Kidney epithelial cell (primary cell): ENCODE data around the gene TTC13. TPM values are rescaled to one million over a fixed set of nuclear protein-coding genes. Genes with fewer than 3 reads are reported as not detected.

Experiments
- DNase-seq: peaks from one replicate; pipeline ENCODE4 v3.0.0-alpha.2; 2010; ENCODE audit warnings: low read depth
- H3K27me3 ChIP-seq: 2 replicates; pipeline ENCODE4 v1.6.0; 2011; ENCODE audit warnings: low read length; ENCODE audit not compliant: control insufficient read depth, insufficient read depth
- H3K36me3 ChIP-seq: 2 replicates; pipeline ENCODE4 v1.5.1; 2011; ENCODE audit warnings: low read length; ENCODE audit not compliant: control insufficient read depth, insufficient read depth
- H3K4me3 ChIP-seq: 2 replicates; pipeline ENCODE4 v1.5.1; 2011; ENCODE audit warnings: low read depth, mild to moderate bottlenecking, control low read depth, low read length
- total RNA-seq: library from RNA; depleted of rRNA; stranded (reverse); fragments of >200 nt; gene quantifications from 2 replicates; pipeline ENCODE4 v1.2.3, GENCODE V29; 2015
- TF ChIP-seq, protein P1 (sequence below): IDR thresholded peaks from 2 replicates; pipeline ENCODE4 v1.5.1; 2011; ENCODE audit warnings: mild to moderate bottlenecking, moderate library complexity, low read length, control low read depth, inconsistent platforms; ENCODE audit not compliant: insufficient read depth, poor library complexity, severe bottlenecking

Gene TTC13
- total RNA-seq, 1 donor from 2014 or later, result 8.3 TPM

DNA sequence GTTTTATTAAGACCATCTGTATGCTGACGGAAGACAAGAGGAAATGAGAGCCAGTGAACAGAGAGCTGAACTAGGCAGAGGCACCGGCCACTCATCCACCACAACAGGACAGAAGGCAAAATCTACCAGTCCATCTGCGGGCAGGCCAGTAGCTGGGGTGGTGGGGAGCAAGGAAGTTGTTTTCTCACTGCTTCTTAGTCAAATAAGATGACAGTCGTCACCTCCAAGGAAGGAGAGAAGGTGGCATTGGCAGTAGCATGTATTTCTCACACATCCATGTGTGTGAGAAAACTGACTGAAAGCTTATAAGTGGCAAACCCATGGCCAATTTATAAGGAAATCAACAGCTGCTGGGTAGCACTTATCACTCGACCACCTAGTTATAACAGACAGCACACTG lies 8.2 kb downstream of the TTC13 start:
- TF ChIP-seq, protein P1, sequence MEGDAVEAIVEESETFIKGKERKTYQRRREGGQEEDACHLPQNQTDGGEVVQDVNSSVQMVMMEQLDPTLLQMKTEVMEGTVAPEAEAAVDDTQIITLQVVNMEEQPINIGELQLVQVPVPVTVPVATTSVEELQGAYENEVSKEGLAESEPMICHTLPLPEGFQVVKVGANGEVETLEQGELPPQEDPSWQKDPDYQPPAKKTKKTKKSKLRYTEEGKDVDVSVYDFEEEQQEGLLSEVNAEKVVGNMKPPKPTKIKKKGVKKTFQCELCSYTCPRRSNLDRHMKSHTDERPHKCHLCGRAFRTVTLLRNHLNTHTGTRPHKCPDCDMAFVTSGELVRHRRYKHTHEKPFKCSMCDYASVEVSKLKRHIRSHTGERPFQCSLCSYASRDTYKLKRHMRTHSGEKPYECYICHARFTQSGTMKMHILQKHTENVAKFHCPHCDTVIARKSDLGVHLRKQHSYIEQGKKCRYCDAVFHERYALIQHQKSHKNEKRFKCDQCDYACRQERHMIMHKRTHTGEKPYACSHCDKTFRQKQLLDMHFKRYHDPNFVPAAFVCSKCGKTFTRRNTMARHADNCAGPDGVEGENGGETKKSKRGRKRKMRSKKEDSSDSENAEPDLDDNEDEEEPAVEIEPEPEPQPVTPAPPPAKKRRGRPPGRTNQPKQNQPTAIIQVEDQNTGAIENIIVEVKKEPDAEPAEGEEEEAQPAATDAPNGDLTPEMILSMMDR, result no peak
- Histone ChIP-seq H3K4me3 (no peak overlapping the region), H3K36me3 (no peaks in the 10 kb centered on the region), H3K27me3 (no peaks in the 10 kb centered on the region)
- DNase-seq, result no peak

DNA sequence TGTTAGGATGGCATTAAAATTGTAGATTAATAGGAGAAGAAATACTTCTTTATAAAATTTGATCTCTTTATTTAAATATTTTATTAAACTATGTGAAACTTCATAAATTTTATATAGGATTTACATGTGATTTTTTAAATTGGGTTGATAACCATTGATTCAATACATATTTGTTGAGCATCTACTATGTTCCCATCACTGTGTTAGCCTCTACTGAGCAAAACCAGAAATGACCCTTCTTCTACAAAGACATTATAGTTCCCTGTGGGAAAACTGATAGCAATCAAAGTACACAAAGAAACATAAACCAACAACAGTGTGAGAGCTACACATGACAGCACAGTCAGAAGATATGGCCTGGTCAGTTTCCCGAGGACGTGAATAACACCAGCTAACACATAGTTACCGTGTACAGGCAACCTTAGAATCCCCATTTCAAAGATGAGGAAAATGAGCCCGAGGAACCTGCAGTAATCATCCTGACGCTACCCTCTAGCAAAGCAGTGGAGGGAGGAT lies 12.2 kb downstream of the TTC13 start:
- Histone ChIP-seq H3K36me3 (no peaks in the 10 kb centered on the region), H3K4me3 (no peak overlapping the region), H3K27me3 (no peaks in the 10 kb centered on the region)
- TF ChIP-seq, protein P1, result no peak
- DNase-seq, result no peak

DNA sequence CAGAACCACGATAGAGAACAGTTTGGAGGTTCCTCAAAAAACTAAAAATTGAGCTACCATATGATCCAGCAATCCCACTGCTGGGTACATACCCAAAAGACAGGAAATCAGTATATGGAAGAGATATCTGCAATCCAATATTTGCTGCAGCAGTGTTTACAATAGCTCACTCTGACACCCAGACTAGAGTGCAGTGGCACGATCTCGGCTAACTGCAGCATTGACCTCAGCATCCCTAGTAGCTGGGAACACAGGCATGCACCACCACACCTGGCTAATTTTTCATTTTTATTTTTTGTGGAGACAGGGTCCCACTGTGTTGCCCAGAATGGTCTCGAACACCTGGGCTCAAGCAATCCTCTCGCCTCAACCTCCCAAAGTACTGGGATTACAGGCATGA lies 13.1 kb downstream of the TTC13 start:
- H3K36me3 ChIP-seq, result no peaks in the 10 kb centered on the region
- DNase-seq, result no peak
- no peaks in the 10 kb centered on the region for H3K27me3 ChIP-seq
- TF ChIP-seq, protein P1, result no peak
- no peak overlapping the region for H3K4me3 ChIP-seq

DNA sequence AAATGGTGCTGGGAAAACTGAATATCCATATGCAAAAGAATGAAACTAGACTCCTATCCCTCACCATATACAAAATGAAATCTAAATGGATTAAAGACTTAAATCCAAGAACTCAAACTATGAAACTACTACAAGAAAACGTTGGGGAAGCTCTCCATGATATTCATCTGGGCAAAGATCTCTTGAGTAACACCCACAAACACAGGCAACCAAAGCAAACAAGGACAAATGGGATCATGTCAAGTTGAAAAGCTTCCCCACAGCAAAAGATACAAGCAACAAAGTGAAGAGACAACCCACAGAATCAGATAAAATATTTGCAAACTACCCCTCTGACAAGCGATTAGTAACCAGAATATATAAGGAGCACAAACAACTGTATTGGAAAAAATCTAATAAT lies 13.8 kb downstream of the TTC13 start:
- no peaks in the 10 kb centered on the region for H3K36me3 ChIP-seq
- TF ChIP-seq, protein P1, result no peak
- DNase-seq, result no peak
- H3K27me3 ChIP-seq, result no peaks in the 10 kb centered on the region
- no peak overlapping the region for H3K4me3 ChIP-seq

DNA sequence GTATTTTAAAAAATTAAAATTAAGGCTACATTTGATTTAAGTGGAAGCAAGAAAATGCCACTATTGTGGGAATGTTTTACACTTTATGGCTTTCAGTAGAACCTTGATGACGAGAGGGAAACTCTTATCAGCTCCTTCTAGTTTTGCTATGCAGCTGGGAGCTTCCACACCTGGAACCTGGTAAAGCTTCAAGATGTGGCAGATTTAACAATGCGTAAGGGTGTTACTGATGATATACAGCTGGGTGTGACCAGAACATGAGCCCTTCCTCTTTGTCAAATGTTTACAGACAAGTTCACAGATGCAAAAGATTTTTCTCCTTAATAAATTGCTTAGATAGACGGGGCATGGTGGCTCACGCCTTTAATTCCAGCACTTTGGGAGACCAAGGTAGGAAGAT lies 20.3 kb downstream of the TTC13 start:
- TF ChIP-seq, protein P1, result no peak
- DNase-seq, result no peak
- no peaks in the 10 kb centered on the region for H3K27me3 ChIP-seq

DNA sequence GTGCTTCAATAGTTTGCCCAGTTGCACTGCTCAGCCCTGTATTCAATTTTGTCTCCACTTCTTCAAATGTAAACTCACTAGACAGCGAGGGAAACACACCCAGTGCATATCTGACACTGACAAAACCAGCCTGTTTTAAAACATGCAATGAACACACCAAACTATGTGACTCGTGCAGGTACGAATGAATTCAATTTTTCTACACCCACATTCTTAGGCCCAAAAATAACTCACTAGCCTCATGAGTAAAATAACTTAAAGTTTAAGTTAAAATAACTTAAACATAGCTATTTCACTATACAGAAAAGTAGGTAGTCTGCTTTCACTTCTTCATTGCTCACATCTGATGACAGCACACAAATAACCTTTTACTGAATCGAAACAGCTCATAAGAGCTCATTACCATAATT lies 21.1 kb downstream of the TTC13 start:
- DNase-seq, result no peak
- H3K27me3 ChIP-seq, result no peaks in the 10 kb centered on the region
- TF ChIP-seq, protein P1, result no peak
- no peaks in the 10 kb centered on the region for H3K36me3 ChIP-seq
- H3K4me3 ChIP-seq, result no peak overlapping the region

More for the DNA sequence above, 20.3 kb downstream of the TTC13 start:
- Histone ChIP-seq H3K36me3 (no peaks in the 10 kb centered on the region), H3K4me3 (no peak overlapping the region)
